ENCODE results near the gene IFNAR1.

- TF ChIP-seq POLR2A (IDR thresholded peaks at IDR 0.05; ENCODE audit: low read length) (no peak), GATA1 (IDR thresholded peaks at IDR 0.05; ENCODE audit: low read depth, low read length) (no peak)
These were observed 19.5 kb upstream of the IFNAR1 start for GRCh38 chr21:33305344-33305671.

Measured in erythroblast (primary cell).